Activated CD4-positive, CD25-positive, alpha-beta regulatory T cell treated with anti-CD3 and anti-CD28 coated beads, Interleukin-2, amount 50 U/mL, for 16 hours (primary cell): ENCODE measurements around the gene ELL.
"Not testable (repeated sequence)": the region's sequence is repeated elsewhere in the genome, so short reads cannot be mapped to it uniquely, and the experiment has no call there.

Source experiments
- DNase-seq: peaks from one replicate; pipeline ENCODE4 v3.0.0-alpha.2; 2020; ENCODE audit warnings: low read depth, low spot score

Gene ELL

GRCh38 chr19:18424122-18424889 is 97.6 kb downstream of the ELL start:
- DNase-seq = no peak

- DNase-seq = no peak
Observed at GRCh38 chr19:18423258-18424020, 98.4 kb downstream of the ELL start.

- DNase-seq = no peak
Observed at GRCh38 chr19:18422530-18423191, 99.2 kb downstream of the ELL start.

GRCh38 chr19:18421371-18421959 is 100.4 kb downstream of the ELL start:
- no peak for DNase-seq

GRCh38 chr19:18420930-18421329 is 100.9 kb downstream of the ELL start:
- DNase-seq = no peak

- no peak for DNase-seq
Observed at GRCh38 chr19:18419699-18420460, 102.0 kb downstream of the ELL start.

GRCh38 chr19:18419195-18419698 is 102.6 kb downstream of the ELL start, which contains the start of gene SSBP4:
TSS of gene SSBP4 (plus strand) at chr19:18419398. CDS start at chr19:18419649, 251 bp downstream.
- DNase-seq = no peak

- DNase-seq = no peak
Observed at GRCh38 chr19:18418483-18419194, 103.2 kb downstream of the ELL start.

- no peak for DNase-seq
Observed at GRCh38 chr19:18418029-18418482, 103.8 kb downstream of the ELL start.

- DNase-seq = no peak
Observed at GRCh38 chr19:18417250-18418028, 104.4 kb downstream of the ELL start.

GRCh38 chr19:18416778-18417249 is 105.1 kb downstream of the ELL start:
- no peak for DNase-seq

- no peak for DNase-seq
Observed at GRCh38 chr19:18415178-18415867, 106.5 kb downstream of the ELL start.

GRCh38 chr19:18414504-18415177 is 107.2 kb downstream of the ELL start:
- DNase-seq = no peak

- DNase-seq = no peak
Observed at GRCh38 chr19:18412610-18413239, 109.1 kb downstream of the ELL start.

GRCh38 chr19:18408053-18408476 is 113.8 kb downstream of the ELL start:
- DNase-seq = no peak

GRCh38 chr19:18406749-18407148 is 115.1 kb downstream of the ELL start:
- no peak for DNase-seq

GRCh38 chr19:18405754-18406153 is 116.1 kb downstream of the ELL start:
- not testable (repeated sequence) for DNase-seq
